H9 (cell line): ENCODE data around the gene ZDHHC11. TPM values are rescaled to one million over a fixed set of nuclear protein-coding genes. Genes with fewer than 3 reads are reported as not detected.
A peak's percentile ranks its signal among the peaks of the same experiment; 100 is the strongest.

Source experiments
- DNase-seq: peaks from one replicate; pipeline ENCODE4 v3.0.0-alpha.2; 2017
- H2AFZ ChIP-seq: one replicate; pipeline ENCODE4 v1.6.1; 2013; ENCODE audit warnings: mild to moderate bottlenecking, low read length, control low read depth, moderate library complexity
- H2AK5ac ChIP-seq: 2 replicates; pipeline ENCODE4 v1.6.1; 2013; ENCODE audit warnings: low read length, control low read depth, mixed read lengths; ENCODE audit not compliant: insufficient read length
- H2BK120ac ChIP-seq: one replicate; pipeline ENCODE4 v1.6.1; 2013; ENCODE audit warnings: low read depth, mild to moderate bottlenecking, low read length, control low read depth, inconsistent platforms; ENCODE audit not compliant: poor library complexity, severe bottlenecking
- H2BK12ac ChIP-seq: 2 replicates; pipeline ENCODE4 v1.6.1; 2013; ENCODE audit warnings: low read length, control low read depth, mixed read lengths, low read depth; ENCODE audit not compliant: insufficient read length
- H2BK15ac ChIP-seq: 2 replicates; pipeline ENCODE4 v1.6.1; 2013; ENCODE audit warnings: low read depth, low read length, control low read depth
- H2BK20ac ChIP-seq: one replicate; pipeline ENCODE4 v1.6.1; 2013; ENCODE audit warnings: low read depth, mild to moderate bottlenecking, low read length, control low read depth, inconsistent platforms; ENCODE audit not compliant: poor library complexity, severe bottlenecking
- H2BK5ac ChIP-seq: 2 replicates; pipeline ENCODE4 v1.6.1; 2013; ENCODE audit warnings: low read length, control low read depth, mixed read lengths; ENCODE audit not compliant: insufficient read length
- H3K14ac ChIP-seq: 2 replicates; pipeline ENCODE4 v1.6.1; 2013; ENCODE audit warnings: low read length, control low read depth; ENCODE audit not compliant: insufficient read depth
- H3K18ac ChIP-seq: 2 replicates; pipeline ENCODE4 v1.6.1; 2013; ENCODE audit warnings: low read depth, mild to moderate bottlenecking, mixed read lengths, low read length, control low read depth; ENCODE audit not compliant: insufficient read length
- H3K23ac ChIP-seq: 2 replicates; pipeline ENCODE4 v1.6.1; 2013; ENCODE audit warnings: low read length, control low read depth, mixed read lengths, low read depth; ENCODE audit not compliant: insufficient read length
- H3K23me2 ChIP-seq: 2 replicates; pipeline ENCODE4 v1.6.1; 2013; ENCODE audit warnings: low read depth, mild to moderate bottlenecking, mixed read lengths, low read length, control low read depth; ENCODE audit not compliant: insufficient read length, poor library complexity, severe bottlenecking
- H3K27ac ChIP-seq: 2 replicates; pipeline ENCODE4 v1.5.1; 2013; ENCODE audit warnings: low read length, control low read depth, mixed read lengths, low read depth; ENCODE audit not compliant: insufficient read length
- H3K27me3 ChIP-seq: 2 replicates; pipeline ENCODE4 v1.6.1; 2013; ENCODE audit warnings: low read length, control low read depth, inconsistent platforms; ENCODE audit not compliant: insufficient read depth
- H3K4ac ChIP-seq: 2 replicates; pipeline ENCODE4 v1.6.1; 2013; ENCODE audit warnings: low read depth, mild to moderate bottlenecking, control low read depth, inconsistent platforms, low read length, moderate library complexity
- H3K4me1 ChIP-seq: 2 replicates; pipeline ENCODE4 v1.6.1; 2013; ENCODE audit warnings: low read length, control low read depth, inconsistent platforms; ENCODE audit not compliant: insufficient read depth
- H3K4me2 ChIP-seq: 2 replicates; pipeline ENCODE4 v1.6.1; 2013; ENCODE audit warnings: low read length, control low read depth, mixed read lengths; ENCODE audit not compliant: insufficient read length, insufficient read depth
- H3K56ac ChIP-seq: 2 replicates; pipeline ENCODE4 v1.6.1; 2013; ENCODE audit warnings: low read depth, mild to moderate bottlenecking, mixed read lengths, low read length, control low read depth; ENCODE audit not compliant: insufficient read length
- H3K79me1 ChIP-seq: 2 replicates; pipeline ENCODE4 v1.6.1; 2013; ENCODE audit warnings: low read depth, mild to moderate bottlenecking, moderate library complexity, low read length, control low read depth, inconsistent platforms; ENCODE audit not compliant: insufficient read depth, poor library complexity, severe bottlenecking
- H3K79me2 ChIP-seq: 2 replicates; pipeline ENCODE4 v1.6.1; 2013; ENCODE audit warnings: low read length, control low read depth, inconsistent platforms; ENCODE audit not compliant: insufficient read depth
- H3K9ac ChIP-seq: 2 replicates; pipeline ENCODE4 v1.6.1; 2013; ENCODE audit warnings: low read length, control low read depth, mixed read lengths; ENCODE audit not compliant: insufficient read length; ENCODE audit errors: extremely low read depth
- H3K9me3 ChIP-seq: one replicate; pipeline ENCODE4 v1.6.1; 2013; ENCODE audit warnings: low read depth, low read length, inconsistent platforms; ENCODE audit not compliant: control insufficient read depth
- H3T11ph ChIP-seq: one replicate; pipeline ENCODE4 v1.6.1; 2013; ENCODE audit warnings: mild to moderate bottlenecking, low read length, control low read depth, inconsistent platforms
- H4K20me1 ChIP-seq: one replicate; pipeline ENCODE4 v1.6.1; 2013; ENCODE audit not compliant: control insufficient read depth, insufficient read length, insufficient read depth
- H4K5ac ChIP-seq: 2 replicates; pipeline ENCODE4 v1.6.1; 2013; ENCODE audit warnings: low read depth, mild to moderate bottlenecking, mixed read lengths, low read length, control low read depth; ENCODE audit not compliant: insufficient read length
- H4K8ac ChIP-seq: replicated peaks from 2 replicates; pipeline ENCODE4 v1.6.1; 2013; ENCODE audit warnings: low read length, control low read depth, mixed read lengths, low read depth; ENCODE audit not compliant: insufficient read length
- H4K91ac ChIP-seq: 2 replicates; pipeline ENCODE4 v1.6.1; 2013; ENCODE audit warnings: low read depth, mild to moderate bottlenecking, moderate library complexity, mixed read lengths, low read length, control low read depth; ENCODE audit not compliant: insufficient read length
- H3K27ac Mint-ChIP-seq, 3 experiments: 2 replicates in 2 of 3; 3 replicates in 1 of 3; pipeline ENCODE4 v1.8.0; 2020 to 2021; ENCODE audit warnings: mixed read lengths in 3 of 3, mild to moderate bottlenecking in 1 of 3, moderate library complexity in 1 of 3
- H3K27me3 Mint-ChIP-seq: 2 replicates; pipeline ENCODE4 v1.8.0; 2021; ENCODE audit warnings: low read depth, mild to moderate bottlenecking, moderate library complexity, mixed read lengths
- H3K36me3 Mint-ChIP-seq, 3 experiments: 2 replicates in 2 of 3; 3 replicates in 1 of 3; pipeline ENCODE4 v1.8.0; 2020 to 2021; ENCODE audit warnings: low read depth in 3 of 3, mixed read lengths in 3 of 3; ENCODE audit not compliant: insufficient read depth in 1 of 3
- H3K4me1 Mint-ChIP-seq, 2 experiments: 2 replicates each; pipeline ENCODE4 v1.8.0; 2020; ENCODE audit warnings: mixed read lengths in 2 of 2
- H3K4me3 Mint-ChIP-seq, 2 experiments: 2 replicates in 1 of 2; 3 replicates in 1 of 2; pipeline ENCODE4 v1.8.0; 2020 to 2021; ENCODE audit warnings: mild to moderate bottlenecking in 2 of 2, mixed read lengths in 2 of 2, moderate library complexity in 1 of 2
- H3K9me3 Mint-ChIP-seq, 2 experiments: 2 replicates in 1 of 2; 3 replicates in 1 of 2; pipeline ENCODE4 v1.8.0; 2020; ENCODE audit warnings: mild to moderate bottlenecking in 2 of 2, mixed read lengths in 2 of 2, moderate library complexity in 1 of 2
- WGBS: extraction: QIAGEN DNeasy Blood & Tissue Kit; methylation state at CpG from one replicate; pipeline ENCODE4 v1.1.7; 2013; ENCODE audit warnings: missing lambda C conversion rate, low lambda C conversion rate, mixed read lengths; ENCODE audit not compliant: insufficient read length; ENCODE audit errors: extremely low coverage; 5-methylcytosine and 5-hydroxymethylcytosine counted together
- total RNA-seq: library from RNA; stranded (reverse); gene quantifications from 2 replicates; pipeline ENCODE4 v1.2.1, GENCODE V29; 2021
- TF ChIP-seq, protein P1 (sequence below): fragments of 200-600 bp; sonication (generic); conservative IDR thresholded peaks from 3 replicates; pipeline ENCODE4 v1.8.0; 2021; ENCODE audit warnings: antibody characterized with exemption, mild to moderate bottlenecking

ZDHHC11 gene
- total RNA-seq, 1 experiment from 2014 or later = 37.6 TPM

DNA sequence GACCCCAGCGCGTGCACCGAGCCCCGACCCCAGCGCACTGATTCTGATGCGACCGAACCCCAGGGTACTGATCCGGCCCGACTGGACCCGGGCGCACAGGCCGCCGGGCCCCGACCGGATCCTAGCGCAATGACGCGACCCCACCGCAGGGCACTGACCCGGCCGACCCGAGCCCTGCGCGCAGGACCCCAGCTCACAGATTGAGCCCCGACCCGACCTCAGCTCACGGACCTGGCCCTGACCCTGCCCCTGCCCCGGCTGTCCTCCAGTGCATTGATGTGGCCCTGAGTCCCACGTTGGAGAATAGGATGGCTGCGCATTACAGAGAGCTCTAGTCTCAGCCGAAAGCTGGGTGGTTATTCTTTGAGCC lies 42.3 kb upstream of the ZDHHC11 start:
- Histone ChIP-seq H4K20me1 (no peaks in the 10 kb centered on the region), H3K9ac (peak overlapping the region; percentile 80), H3K79me1 (peaks cover 6% of the 10 kb centered on the region), H3T11ph (no peak overlapping the region), H2BK15ac (no peak overlapping the region), H2BK120ac (no peak overlapping the region), H2BK20ac (no peak overlapping the region), H2BK12ac (no peak overlapping the region), H4K8ac (no peak overlapping the region), H3K56ac (no peak overlapping the region), H3K4ac (no peak overlapping the region), H3K9me3 (no peaks in the 10 kb centered on the region), H3K27ac (no peak overlapping the region), H2AK5ac (no peak overlapping the region), H4K5ac (no peak overlapping the region), H3K18ac (peak overlapping the region; percentile 38), H3K23me2 (peaks cover 10% of the 10 kb centered on the region), H2AFZ (no peak overlapping the region), H3K4me2 (peak overlapping the region; percentile 82), H3K23ac (no peak overlapping the region), H3K27me3 (no peaks in the 10 kb centered on the region), H3K79me2 (peaks cover 12% of the 10 kb centered on the region; the same call in 1 of the 2 replicates), H3K14ac (peak overlapping the region; percentile 85), H3K4me1 (no peaks in the 10 kb centered on the region), H4K91ac (no peak overlapping the region), H2BK5ac (no peak overlapping the region)
- Mint-ChIP-seq H3K27me3 (no peaks in the 10 kb centered on the region), H3K9me3 (no peaks in the 10 kb centered on the region), H3K4me3 (peak overlapping the region; percentile 92), H3K36me3 (peaks cover 49 to 73% (median 63%) of the 10 kb centered on the region in 3 experiments), H3K4me1 (peaks cover 16 to 18% of the 10 kb centered on the region in 2 experiments), H3K27ac (no peak overlapping the region; a peak in 2 of 7 replicates)
- no CpG with 5 or more reads among the region's 31 CpGs for WGBS
- TF ChIP-seq, protein P1, sequence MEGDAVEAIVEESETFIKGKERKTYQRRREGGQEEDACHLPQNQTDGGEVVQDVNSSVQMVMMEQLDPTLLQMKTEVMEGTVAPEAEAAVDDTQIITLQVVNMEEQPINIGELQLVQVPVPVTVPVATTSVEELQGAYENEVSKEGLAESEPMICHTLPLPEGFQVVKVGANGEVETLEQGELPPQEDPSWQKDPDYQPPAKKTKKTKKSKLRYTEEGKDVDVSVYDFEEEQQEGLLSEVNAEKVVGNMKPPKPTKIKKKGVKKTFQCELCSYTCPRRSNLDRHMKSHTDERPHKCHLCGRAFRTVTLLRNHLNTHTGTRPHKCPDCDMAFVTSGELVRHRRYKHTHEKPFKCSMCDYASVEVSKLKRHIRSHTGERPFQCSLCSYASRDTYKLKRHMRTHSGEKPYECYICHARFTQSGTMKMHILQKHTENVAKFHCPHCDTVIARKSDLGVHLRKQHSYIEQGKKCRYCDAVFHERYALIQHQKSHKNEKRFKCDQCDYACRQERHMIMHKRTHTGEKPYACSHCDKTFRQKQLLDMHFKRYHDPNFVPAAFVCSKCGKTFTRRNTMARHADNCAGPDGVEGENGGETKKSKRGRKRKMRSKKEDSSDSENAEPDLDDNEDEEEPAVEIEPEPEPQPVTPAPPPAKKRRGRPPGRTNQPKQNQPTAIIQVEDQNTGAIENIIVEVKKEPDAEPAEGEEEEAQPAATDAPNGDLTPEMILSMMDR = no peak
- DNase-seq = no peak
